Activated gamma-delta T cell (primary cell): Measurements from ENCODE around the gene RILPL1.
"Not testable (repeated sequence)": the region's sequence is repeated elsewhere in the genome, so short reads cannot be mapped to it uniquely, and the experiment has no call there.

ENCODE experiments used
- DNase-seq: peaks from one replicate; lab custom pipeline; 2025; lab: John Stamatoyannopoulos, UW

The RILPL1 gene

DNA sequence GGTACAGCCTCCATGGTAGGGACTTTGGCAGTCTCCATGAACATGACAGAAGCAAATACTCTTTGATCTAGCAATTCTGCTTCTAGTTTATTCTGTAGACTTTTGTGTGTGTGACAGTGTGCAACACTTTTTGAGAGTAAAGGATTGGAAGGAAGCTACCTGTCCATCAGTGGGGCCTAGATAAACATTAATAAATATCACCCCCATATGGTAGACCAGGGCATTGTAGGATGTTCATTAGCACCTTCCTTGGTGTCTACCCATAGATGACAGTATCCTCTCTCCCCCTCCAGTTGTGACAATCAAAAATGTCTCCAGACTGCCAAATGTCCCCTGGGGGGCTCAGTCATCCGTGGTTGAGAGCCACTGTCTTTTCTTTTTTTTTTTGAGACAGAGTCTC lies 64.7 kb downstream of the RILPL1 start:
- no peak for DNase-seq

DNA sequence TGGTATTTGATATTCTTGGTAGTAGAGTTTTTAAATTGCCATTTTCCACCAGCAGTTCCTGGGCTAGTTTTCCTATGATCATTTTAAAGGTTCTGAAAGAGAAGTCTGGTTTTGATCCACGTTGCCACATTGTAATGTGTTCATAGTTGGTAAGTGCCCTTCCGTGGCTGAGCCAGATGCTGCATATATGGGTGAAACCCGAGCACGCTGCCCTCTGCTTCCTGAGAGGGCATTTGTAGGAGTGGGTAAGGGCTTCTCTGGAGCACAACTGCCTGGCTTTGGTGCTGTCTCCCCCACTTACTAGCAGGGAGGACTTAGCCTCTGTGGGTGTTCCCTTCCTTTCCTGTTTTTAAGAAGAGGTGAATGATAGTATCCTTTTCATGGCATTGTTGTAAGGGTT lies 68.4 kb downstream of the RILPL1 start:
- DNase-seq: no peak

DNA sequence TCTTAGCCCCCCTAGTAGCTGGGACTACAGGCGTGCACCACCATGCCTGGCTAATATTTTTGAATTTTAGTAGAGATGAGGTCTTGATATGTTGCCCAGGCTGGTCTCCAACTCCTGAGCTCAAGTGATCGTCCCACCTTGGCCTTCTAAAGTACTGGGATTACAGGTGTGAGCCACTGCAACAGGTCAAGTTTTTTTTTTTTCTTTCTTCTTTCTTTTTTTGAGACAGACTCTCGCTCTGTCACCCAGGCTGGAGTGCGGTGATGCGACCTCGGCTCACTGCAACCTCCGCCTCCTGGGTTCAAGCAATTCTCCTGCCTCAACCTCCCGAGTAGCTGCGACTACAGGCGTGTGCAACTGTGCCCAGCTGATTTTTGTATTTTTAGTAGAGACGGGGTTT lies 70.3 kb downstream of the RILPL1 start:
- DNase-seq: not testable (repeated sequence)

DNA sequence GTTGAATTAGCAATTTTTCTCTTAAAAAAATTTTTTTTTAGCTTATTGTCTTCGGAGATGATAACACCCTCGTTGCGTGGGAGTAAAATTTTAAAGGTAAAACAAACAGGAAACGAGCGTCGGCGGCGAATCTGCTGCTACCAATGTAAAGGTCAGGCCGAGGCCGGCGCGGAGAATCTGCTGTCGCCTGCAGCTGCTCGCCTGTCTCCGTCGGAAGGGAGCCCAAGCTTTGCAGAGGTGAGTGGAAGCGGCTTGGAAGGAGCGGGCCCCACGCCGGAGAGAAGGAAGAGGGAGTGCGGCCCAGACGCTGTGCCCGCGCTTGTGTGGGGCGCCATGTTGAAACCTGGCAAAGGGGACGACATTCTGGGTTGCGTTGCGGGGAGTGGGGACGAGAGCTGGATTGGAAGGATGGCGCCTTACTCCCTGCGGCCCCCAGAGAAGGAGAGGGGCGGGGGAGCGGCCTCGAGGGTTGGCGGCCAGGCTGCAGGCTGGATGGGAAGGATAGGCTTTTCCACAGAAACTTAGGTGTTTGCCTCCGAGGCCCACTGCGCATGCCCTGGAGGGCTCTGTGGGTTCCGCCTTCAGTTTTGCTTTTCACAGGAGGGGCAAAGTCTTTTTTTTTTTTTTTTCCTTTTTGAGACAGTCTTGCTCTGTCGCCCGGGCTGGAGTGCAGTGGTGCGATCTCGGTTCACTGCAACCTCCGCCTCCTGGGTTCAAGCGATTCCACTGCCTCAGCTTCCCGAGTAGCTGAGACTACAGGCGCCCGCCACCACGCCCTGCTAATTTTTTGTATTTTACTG lies 75.3 kb downstream of the RILPL1 start, which contains the start of gene SNRNP35:
Gene SNRNP35 (plus strand): TSS at position 160 of the 800 bp plus-strand sequence. CDS start 7,402 bp downstream, outside the sequence.
- peak; percentile 62 for DNase-seq

DNA sequence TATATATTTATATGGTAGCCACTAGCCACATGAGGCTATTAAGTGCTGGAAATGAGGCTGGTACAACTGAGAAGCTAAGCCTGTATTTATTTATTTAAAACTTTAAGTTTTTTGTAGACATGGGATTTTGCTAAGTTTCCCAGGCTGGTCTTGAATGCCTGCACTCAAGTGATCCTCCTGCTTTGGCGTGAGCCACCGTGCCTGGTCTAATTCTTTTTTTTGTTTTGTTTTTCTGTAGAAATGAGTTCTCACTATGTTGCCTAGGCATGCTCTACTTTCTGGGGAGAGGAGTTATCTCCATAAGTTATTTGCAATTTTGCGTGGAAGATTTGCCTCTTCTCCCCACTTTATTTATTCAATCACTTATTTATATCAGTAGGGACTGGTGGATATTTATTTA lies 80.4 kb downstream of the RILPL1 start:
- DNase-seq: no peak

DNA sequence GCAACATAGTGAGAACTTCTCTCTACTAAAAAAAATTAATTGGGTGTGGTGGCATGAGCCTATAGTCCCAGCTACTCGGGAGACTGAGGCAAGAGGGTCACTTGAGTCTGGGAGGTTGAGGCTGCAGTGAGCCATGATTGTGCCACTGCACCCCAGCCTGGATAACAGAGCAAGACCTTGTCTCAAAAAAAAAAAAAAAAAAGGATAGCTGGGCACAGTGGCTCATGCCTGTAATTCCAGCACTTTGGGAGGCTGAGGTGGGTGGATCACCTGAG lies 81.3 kb downstream of the RILPL1 start:
- not testable (repeated sequence) for DNase-seq

DNA sequence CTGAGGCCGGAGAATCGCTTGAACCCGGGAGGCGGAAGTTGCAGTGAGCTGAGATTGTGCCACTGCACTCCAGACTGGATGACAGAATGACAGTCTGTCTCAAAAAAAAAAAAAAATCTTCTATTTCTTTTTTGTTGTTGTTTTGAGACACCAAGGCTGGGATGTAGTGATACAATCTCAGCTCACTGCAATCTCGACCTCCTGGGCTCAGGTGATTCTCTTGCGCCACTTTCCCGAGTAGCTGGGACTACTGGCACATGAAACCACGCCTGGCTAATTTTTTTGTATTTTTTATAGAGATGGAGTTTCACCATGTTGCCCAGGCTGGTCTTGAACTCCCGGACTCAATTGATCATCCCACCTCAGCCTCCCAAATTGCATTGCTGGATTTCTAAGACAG lies 82.9 kb downstream of the RILPL1 start:
- no peak for DNase-seq

DNA sequence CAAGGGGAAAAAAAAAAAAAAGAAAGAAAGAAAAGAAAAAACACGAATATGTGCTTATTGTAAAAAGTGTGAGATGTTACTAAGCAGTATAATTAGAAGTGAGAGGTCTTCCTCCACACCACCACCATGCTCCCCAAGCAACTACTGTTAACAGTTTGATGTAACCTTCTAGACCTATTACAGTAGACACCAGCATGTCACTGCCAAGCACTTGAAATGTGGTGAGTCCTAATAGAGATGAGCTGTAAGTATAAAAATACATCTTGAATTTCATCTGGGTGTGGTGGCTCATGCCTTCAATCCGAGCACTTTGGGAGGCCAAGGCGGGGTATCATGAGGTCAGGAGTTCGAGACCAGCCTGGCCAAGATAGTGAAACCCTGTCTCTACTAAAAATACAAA lies 83.7 kb downstream of the RILPL1 start:
- DNase-seq: no peak

DNA sequence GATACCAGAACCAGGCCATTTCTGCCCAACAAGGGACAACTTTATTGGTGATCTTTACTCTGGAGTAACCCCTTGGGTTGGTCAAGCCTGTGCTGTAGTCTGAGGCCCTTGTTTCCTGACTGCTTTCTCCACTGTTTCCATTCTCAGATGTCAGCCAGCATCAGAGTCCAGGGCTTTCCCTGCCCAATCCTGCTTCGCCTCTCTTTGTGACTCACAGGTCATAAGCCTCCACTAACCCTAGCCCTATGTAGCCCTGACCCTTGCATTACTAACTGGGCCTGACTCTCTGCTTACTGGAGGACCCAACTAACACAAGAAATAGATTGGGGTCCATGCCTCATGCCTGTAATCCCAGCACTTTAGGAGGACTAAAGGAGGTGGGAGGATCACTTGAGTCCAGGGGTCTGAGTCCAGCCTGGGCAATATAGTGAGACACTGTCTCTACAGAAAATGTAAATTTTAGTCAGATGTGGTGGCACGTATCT lies 84.2 kb downstream of the RILPL1 start:
- no peak for DNase-seq

DNA sequence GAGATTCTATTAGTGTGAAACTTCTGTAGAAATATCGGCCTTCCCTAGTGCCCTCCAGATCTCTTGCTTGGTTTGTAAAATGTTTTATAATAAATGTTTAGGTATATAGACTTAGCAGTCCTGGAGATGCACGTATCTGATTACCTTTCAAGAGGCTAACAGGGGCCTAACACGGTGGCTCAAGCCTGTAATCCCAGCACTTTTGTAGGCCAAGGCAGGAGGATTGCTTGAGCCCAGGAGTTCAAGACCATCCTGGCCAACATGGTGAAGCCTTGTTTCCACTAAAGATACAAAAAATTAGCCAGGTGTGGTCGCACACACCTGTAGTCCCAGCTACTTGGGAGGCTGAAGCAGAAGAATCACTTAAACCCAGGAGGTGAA lies 87.2 kb downstream of the RILPL1 start:
- no peak for DNase-seq

DNA sequence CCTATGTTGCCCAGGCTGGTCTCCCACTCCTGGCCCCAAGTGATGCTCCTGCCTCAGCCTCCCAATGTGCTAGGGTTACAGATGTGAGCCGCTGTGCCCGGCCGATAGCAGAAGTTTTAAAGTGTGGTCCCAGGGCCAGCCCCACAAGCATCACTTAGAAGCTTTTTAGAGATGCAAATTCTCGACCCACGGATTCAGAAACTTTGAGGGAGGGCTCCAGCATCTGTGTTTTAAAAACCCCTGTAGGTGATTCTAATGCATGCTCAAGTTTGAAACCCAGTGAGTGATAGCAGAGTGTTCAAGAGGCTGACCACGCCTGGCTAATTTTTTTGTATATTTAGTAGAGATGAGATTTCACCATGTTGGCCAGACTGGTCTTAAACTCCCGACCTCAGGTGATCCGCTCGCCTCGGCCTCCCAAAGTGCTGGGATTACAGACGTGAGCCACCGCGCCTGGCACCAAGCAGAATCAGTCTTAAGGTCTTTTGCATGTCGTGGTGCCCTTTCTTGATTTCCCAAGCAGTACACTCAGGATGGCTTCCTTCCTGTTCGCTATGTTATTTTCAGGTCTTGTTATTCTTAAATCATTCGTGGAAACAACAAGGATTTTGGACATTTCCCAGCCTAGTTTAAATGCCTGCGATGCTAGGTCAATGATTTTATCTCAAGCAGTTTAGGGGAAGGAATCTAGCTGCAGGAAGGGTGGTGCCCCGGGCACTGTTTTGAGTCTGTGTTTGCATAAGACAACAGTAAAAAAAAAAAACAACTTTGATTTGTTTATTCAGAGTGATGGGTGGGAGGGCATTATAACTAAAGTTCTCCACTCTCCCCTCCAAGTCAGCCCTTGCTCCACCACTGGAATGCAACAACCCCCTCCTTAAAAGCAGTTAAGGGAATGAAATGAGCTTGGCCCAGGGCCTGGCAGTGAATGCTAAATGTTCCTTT lies 87.9 kb downstream of the RILPL1 start:
- no peak for DNase-seq

DNA sequence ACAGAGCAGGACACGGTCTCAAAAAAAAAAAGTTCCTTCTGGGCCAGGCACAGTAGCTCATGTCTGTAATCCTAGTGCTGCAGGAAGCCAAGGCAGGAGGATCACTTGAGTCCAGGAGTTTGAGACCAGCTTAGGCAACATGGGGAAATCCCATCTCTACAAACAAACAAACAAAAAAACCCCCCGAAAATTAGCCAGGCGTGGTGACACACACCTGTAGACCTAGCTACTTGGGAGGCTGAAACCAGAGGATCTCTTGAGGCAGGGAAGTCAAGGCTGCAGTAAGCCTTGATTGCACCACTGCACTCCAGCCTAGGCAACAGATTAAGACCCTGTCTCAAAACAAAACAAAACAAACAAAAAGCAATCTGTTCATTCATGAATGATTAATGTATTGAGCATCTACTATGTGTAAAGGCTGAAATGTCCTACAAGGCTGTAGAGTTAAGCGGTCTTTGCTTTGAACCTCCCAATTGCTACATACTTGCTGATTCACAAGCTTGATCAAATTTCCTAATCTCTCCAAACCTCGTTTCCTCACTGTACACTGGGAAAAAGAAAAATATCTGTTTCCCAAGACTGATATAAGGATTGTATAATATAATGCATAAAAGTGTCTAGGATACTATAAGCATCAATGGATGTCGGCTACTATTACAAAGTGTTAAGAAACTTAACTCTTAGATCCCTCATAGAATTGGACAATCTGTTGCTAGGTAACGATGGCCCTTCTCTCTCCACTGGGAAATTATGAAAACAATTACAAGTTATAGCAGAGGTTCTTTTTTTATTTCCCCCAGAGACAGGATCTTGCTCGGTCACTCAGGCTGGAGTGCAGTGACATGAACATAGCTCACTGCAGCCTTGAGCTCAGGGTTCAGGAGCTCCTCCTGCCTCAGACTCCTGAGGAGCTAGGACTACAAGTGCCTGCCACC lies 89.2 kb downstream of the RILPL1 start:
- DNase-seq: no peak

DNA sequence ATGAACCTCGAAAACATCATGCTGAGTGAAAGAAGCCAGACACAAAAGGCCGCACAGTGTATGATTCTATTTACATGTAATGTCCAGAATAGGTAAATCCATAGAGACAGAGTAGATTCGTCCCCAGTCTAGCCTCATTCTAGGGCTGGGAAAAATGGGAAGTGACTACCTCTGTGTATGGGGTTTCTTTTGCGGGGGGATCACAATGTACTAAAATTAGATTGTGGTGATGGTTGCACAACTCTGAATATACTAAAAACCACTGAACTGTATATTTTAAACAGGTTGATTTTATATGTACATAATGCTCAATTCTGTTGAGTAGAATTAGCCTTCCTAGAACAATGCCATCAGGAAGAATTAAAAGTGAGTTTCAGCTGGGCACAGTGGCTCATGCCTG lies 90.7 kb downstream of the RILPL1 start:
- DNase-seq: no peak

DNA sequence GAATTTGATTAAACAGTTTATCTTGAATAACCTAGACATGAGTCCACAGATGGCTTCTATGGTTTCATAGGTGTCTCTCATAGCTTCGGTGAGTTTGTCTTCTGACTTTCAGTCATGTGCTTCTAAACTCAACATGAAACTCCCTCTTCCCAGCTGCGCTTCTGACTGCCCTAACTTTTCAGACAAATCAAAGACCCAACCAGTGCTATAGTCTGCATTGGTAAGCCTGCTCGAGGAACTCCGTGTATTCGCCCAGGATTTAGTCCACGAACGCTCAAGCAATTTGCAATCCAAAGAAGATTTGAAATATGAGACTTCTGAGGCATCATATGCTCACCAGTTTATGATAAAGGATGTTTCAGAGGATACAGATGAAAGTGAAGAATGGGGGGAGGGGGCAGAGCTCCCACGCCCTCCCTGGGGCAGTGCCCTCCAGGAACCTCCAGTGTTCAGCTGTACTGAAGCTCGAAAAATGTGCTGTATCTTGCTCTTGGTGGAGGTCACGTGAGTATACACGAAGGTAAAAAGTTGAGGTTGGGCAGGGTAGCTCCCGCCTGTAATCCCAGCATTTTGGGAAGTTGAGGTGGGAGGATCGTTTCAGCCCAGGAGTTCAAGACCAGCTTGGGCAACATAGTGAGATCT lies 91.9 kb downstream of the RILPL1 start:
- no peak for DNase-seq

DNA sequence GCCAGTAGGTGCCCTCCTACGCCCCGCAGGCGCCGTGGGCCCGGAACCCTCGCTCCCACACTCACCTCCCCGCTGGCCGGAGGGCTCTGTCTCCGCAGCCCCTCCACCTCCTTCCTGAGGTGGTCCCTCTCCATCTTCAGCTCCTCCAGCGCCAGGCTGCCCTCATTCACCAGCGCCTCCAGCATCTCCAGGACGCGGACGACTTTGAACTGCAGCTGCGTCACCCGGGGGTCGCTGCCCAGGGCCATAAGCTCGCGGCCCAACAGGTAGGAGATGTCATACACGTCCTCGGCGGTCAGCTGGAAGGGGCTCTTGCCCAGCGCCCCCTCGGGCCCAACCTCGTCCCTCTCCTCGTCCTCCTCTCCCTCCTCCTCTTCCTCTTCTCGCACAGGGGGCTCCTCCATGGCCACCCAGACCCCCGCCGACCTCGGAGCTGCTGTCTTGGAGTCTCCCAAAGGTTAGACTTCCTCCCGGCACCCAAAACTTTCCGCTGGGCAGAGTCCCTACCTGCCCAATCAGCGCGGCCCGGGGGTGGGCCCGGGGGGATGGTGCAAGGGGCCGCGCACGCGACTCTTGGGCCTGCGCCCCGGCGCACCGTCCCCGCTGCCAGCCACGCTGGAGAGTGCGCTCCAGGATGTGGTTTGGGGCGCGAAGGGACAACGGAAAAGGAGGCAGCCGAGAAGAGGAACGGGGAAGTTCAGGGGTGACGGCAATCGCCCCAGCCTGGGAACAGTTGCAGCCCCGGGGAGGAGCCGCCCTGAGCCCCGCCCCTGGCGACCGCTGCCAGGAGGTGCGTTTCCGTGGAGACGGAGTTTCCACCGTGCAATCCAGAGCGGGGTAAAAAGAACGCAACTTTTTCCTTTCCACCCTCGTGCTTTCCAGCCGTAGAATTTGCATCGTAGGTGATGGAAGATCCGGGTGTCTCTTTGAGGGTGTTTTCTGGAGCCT lies 97.2 kb downstream of the RILPL1 start, which contains the start of gene RILPL2:
Gene RILPL2 (minus strand): TSS at position 668 of the 948 bp plus-strand sequence. CDS start 264 bp downstream, at position 404.
- peak; percentile 85 for DNase-seq

DNA sequence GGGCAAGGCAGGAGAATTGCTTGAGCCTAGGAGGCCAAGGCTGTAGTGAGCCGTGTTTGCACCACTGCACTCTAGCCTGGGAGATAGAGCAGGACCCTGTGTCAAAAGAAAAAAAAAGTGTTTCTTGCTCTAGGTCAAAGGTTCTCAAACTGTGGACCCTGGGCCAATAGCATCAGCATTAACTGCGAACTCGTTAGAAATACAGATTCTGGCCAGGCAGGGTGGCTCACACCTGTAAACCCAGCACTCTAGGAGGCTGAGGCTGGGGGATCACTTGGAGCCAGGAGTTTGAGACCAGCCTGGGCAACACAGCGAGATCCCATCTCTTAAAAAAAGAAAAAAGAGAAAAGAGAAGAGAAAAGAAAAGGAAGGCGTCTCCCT lies 97.9 kb downstream of the RILPL1 start:
- no peak for DNase-seq

DNA sequence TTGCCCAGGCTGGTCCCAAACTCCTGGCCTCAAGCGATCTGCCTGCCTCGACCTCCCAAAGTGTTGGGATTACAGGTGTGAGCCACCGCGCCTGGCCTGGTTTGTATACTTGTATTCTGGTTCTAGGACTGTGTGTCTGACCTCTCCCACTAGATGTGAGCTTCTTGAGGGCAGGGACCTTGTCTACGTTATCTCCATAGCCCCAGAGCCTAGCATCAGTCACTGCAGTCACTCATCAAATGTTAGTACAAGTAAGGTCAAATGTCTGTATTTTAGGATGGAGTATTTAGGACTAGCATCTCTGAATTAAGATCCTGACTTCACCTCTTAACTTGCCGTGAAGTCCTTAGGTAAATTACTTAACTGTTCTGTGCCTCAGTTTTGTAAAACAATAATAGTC lies 99.9 kb downstream of the RILPL1 start:
- DNase-seq: no peak

DNA sequence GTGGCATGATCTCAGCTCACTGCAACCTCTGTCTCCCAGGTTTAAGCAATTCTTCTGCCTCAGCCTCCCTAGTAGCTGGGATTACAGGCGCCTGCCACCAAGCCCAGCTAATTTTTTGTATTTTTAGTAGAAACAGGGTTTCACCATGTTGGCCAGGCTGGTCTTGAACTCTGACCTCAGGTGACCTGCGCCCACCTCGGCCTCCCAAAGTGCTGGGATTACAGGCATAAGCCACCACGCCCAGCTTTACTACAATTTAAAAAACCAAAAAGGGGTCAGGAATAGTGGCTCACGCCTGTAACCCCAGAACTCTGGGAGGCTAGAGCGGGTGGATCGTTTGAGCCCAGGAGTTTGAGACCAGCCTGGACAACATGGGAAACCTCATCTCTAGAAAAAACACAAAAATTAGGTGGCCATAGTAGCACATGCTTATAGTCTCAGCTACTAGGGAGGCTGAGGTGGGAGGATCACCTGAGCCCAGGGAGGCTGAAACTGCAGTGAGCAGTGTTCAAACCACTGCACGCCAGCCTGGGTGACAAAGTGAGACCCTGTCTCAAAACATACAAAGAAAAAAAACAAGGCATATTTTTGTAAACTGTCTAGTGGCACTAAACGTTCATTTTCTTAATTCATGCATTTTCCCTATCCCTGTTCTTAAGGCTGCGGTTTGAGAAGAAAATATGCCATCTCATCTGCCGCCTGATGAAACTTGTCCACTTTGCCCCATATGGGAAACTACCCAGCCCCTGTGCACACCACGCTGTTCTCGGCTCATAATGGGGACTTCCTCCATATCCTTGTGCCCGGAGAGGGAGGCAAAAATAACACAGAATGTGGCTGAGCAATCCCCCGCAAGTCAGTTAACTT lies 101.3 kb downstream of the RILPL1 start:
- not testable (repeated sequence) for DNase-seq

DNA sequence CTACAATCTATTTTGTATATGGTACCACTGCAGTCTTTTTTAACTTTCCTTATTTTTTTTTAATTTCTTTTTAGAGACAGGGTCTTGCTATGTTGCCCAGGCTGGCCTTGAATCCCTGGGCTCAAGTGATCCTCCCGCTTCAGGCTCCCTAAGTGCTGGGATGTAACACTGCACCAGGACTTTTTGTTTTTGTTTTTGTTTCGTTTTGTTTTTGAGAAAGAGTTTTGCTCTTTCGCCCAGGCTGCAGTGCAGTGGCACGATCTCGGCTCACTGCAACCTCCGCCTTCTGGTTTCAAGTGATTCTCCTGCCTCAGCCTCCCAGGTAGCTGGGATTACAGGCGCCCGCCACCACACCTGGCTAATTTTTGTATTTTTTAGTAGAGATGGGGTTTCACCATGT lies 104.4 kb downstream of the RILPL1 start:
- DNase-seq: not testable (repeated sequence)
